GM06990 (cell line): ENCODE data around the gene SCN2A.

ENCODE experiments used
- DNase-seq: peaks from one replicate; pipeline ENCODE4 v3.0.0-alpha.2; 2011; ENCODE audit not compliant: insufficient read length; ENCODE audit errors: extremely low read depth
- H3K27me3 ChIP-seq: replicated peaks from 2 replicates; pipeline ENCODE4 v1.6.0; 2011; ENCODE audit warnings: low read length; ENCODE audit not compliant: control insufficient read depth, insufficient read depth
- H3K36me3 ChIP-seq: 2 replicates; pipeline ENCODE4 v1.5.1; 2011; ENCODE audit warnings: low read length; ENCODE audit not compliant: control insufficient read depth, insufficient read depth
- H3K4me3 ChIP-seq: replicated peaks from 2 replicates; pipeline ENCODE4 v1.5.1; 2011; ENCODE audit warnings: low read depth, mild to moderate bottlenecking, control low read depth, low read length
- TF ChIP-seq, protein P1 (sequence below): IDR thresholded peaks from 2 replicates; pipeline ENCODE4 v1.5.1; 2011; ENCODE audit warnings: low read length, control low read depth, mild to moderate bottlenecking, inconsistent platforms; ENCODE audit not compliant: insufficient read depth, poor library complexity, severe bottlenecking

SCN2A gene

DNA sequence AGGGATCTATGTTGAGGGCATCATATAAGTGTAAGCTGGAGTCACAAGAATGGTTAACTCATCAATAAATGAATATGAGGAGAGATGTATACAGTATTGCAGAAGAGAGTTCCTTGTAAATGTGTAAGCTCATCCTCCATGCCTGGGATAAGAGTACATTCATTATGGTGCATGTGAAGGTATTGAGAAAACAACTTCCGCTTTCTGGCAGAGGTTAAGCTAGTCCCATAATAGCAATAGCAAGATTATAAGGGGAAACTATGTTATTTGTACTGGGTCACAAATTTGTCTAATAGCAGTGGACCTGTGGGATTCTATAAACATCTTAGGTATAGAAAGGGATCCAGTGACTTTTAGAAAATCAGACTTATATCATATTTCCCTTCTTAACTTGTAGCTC, 44.1 kb downstream of the SCN2A start:
- TF ChIP-seq, protein P1, sequence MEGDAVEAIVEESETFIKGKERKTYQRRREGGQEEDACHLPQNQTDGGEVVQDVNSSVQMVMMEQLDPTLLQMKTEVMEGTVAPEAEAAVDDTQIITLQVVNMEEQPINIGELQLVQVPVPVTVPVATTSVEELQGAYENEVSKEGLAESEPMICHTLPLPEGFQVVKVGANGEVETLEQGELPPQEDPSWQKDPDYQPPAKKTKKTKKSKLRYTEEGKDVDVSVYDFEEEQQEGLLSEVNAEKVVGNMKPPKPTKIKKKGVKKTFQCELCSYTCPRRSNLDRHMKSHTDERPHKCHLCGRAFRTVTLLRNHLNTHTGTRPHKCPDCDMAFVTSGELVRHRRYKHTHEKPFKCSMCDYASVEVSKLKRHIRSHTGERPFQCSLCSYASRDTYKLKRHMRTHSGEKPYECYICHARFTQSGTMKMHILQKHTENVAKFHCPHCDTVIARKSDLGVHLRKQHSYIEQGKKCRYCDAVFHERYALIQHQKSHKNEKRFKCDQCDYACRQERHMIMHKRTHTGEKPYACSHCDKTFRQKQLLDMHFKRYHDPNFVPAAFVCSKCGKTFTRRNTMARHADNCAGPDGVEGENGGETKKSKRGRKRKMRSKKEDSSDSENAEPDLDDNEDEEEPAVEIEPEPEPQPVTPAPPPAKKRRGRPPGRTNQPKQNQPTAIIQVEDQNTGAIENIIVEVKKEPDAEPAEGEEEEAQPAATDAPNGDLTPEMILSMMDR = no peak
- no peak for DNase-seq

GRCh38 chr2:165287094-165287778, 48.0 kb downstream of the SCN2A start:
- TF ChIP-seq, protein P1 = no peak
- no peak for DNase-seq
- Histone ChIP-seq H3K4me3 (no peak overlapping the region), H3K27me3 (no peaks in the 10 kb centered on the region), H3K36me3 (no peaks in the 10 kb centered on the region)

More for the DNA sequence above, 44.1 kb downstream of the SCN2A start:
- Histone ChIP-seq H3K4me3 (no peak overlapping the region), H3K36me3 (no peaks in the 10 kb centered on the region), H3K27me3 (no peaks in the 10 kb centered on the region)

DNA sequence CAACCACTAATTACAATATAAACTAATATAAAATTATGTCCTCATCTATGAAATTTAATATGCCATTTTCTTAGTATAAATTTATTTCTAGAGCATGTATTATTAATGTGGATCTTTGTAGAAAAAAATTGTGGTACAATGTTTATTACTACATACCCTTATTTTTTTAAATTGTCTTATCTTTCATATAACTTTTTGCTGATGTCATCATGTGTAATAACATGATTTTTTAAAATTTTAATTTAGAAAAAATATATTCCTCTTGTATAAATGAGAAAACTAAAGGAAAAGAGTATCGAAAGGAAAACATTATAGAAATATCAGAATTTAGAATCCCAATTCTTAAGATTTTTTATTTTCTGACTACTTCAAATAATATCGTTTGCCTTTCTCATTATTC, 49.9 kb downstream of the SCN2A start:
- Histone ChIP-seq H3K27me3 (no peaks in the 10 kb centered on the region), H3K36me3 (no peaks in the 10 kb centered on the region), H3K4me3 (no peak overlapping the region)
- DNase-seq = no peak
- TF ChIP-seq, protein P1 = no peak

DNA sequence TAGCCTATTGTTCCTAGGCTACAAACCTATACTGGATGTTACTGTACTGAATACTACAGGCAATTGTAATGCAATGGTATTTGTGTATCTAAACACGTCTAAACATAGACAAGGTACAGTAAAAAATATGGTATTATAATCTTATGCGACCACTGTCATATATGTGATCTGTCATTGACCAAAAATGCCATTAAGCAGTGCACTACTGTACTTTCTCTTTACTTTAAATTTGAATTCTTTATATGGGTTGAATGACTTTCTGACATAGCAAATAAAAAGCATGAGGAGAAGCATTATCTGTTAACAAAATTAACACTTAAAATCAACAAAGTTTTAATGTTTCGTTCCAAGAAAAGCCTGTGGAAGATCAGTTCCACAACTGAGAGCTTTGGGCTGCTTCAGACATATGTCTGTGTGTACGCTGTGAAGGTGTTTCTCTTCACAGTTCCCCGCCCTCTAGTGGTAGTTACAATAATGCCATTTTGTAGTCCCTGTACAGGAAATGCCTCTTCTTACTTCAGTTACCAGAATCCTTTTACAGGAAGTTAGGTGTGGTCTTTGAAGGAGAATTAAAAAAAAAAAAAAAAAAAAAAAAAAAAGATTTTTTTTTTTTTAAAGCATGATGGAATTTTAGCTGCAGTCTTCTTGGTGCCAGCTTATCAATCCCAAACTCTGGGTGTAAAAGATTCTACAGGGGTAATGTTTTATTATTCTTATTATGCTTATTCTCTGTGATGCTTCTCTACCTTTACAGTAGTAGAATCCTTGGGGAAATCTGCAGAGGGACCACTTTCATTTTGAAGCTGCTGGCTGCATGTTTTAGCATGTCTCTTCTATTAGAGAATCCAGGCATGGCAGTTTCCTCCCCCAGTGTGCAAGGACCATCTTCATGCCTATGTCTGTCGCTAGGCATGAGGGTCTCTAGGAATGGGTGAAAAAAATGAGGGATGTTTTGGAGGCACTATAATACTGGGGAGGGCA, 54.5 kb downstream of the SCN2A start:
- H3K4me3 ChIP-seq = no peak overlapping the region
- TF ChIP-seq, protein P1 = peak; percentile 77
- DNase-seq = peak; percentile 14

GRCh38 chr2:165294912-165295311, 55.7 kb downstream of the SCN2A start:
- H3K4me3 ChIP-seq = no peak overlapping the region

More for the DNA sequence above, 54.5 kb downstream of the SCN2A start:
- Histone ChIP-seq H3K27me3 (no peaks in the 10 kb centered on the region), H3K36me3 (no peaks in the 10 kb centered on the region)

More at GRCh38 chr2:165294912-165295311, 55.7 kb downstream of the SCN2A start:
- no peaks in the 10 kb centered on the region for H3K36me3 ChIP-seq
- TF ChIP-seq, protein P1 = no peak
- no peaks in the 10 kb centered on the region for H3K27me3 ChIP-seq
- no peak for DNase-seq
